HPDE6-E6E7 (cell line): ENCODE measurements around the gene AKT3.
A peak's percentile ranks its signal among the peaks of the same experiment; 100 is the strongest.
"Not testable (repeated sequence)": the region's sequence is repeated elsewhere in the genome, so short reads cannot be mapped to it uniquely, and the experiment has no call there.

ENCODE experiments used
- DNase-seq: peaks from one replicate; pipeline ENCODE4 v3.0.0; 2011; ENCODE audit warnings: missing footprints; ENCODE audit errors: extremely low spot score

Gene AKT3

DNA sequence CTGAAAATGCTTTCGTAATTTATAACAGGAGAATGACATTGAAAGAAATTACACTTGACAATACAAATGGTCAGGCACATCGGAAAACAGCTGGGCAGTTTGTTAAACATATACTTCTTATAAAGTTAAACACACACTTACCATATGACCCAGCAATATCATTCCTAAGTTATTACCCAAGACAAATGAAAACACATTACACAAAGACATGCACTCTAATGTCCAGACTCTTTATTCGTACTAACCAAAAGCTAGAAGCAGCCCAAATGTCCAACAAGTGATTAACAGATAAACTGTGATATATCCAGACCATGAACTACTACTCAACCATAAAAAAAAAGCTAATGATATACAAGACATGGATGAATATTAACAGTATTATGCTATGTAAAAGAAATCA is 8.5 kb downstream of the AKT3 start:
- DNase-seq: no peak

DNA sequence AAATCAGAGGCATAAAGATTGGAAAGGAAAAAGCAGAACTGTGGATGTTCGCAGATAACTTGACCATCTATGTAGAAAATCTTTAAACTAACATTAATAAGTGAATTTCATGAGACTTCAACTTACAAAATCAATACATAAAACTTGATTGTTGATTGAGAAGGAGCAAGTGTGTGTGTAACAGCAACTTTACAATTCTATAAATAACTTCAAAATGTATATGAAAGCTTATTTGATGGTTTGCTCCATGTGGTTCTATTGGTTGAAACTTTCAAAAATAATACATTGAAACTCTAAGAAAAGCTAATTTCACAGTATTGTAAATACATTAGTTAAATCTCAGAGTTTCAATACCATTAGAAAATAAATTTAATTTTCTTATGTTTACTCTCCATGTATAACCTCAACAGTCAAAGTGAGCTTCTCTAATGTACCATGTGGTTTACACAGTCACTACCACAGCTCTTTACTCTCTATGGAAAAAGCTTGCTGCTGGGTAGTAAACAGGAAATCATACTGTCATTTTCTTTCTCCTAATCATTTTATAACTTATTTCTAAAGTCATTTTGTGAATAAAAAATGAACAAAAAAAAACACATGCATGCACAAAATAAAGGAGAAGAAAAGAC is 12.0 kb downstream of the AKT3 start:
- no peak for DNase-seq

DNA sequence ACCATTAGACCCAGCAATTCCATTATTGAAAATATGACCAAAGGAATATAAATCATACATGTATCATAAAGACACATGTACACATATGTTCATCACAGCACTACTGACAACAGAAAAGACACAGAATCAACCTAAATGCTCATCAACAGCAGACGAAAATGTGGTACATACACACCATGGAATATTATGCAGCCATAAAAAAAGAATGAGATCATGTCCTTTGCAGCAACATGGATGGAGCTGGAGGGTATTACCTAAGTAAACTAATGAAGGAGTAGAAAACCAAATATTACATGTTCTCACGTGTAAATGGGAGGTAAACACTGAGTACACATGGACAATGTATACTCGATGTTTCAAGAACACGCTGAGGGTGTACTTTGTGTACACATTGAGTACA is 15.9 kb downstream of the AKT3 start:
- DNase-seq: no peak

- no peak for DNase-seq
Observed at GRCh38 chr1:243831463-243831862, 18.6 kb downstream of the AKT3 start.

DNA sequence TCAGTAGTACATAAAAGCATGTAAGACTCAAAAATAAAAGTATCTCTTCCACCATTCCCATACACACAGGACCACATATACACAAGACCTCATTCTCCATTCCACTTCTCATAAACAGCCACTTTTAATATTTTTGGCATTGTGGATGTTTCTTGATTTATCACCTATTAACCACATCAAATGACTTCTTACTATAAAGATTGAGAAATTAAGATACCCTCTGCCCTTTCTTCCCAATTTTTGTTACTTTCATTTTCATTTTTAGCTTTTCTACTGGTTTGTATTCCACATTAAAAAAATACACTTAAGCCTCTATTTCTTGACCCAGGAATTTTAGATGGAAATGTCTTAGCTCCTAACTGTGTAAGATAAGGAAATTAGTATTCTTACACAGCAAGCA is 22.8 kb downstream of the AKT3 start:
- DNase-seq: no peak

DNA sequence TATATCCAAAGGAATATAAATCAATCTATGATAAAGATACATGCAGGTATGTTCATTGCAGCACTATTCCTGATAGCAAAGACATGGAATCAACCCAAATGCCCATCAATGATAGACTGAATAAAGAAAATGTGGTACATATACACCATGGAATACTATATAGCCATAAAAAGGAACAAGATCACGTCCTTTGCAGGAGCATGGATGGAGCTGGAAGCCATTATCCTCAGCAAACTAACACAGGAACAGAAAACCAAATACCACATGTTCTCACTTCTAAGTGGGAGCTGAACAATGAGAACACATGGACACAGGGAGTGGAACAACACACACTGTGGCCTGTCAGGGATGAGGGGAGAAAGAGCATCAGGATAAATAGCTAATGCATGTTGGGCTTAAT is 25.1 kb downstream of the AKT3 start:
- DNase-seq: not testable (repeated sequence)

GRCh38 chr1:243821177-243821680 is 28.8 kb downstream of the AKT3 start:
- no peak for DNase-seq

DNA sequence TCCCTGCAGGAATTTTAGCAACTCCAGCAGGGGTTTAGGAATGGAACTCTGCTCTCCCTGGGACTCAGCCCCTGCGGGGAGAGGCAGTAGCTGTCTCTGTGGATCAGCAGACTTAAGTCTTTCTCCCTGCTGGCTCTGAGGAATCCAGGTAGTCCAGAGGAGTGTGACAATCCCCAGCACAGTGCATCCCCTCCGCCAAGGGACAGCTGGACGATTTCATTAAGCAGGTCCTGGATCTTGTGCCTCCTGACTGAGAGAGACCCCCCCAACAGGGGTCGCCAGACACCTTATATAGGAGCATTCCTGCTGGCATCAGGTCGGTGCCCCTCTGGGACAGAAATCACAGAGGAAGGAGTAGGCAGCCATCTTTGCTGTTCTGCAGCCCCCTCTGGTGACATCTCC is 30.6 kb downstream of the AKT3 start:
- no peak for DNase-seq

GRCh38 chr1:243818978-243819377 is 31.1 kb downstream of the AKT3 start:
- DNase-seq: no peak

DNA sequence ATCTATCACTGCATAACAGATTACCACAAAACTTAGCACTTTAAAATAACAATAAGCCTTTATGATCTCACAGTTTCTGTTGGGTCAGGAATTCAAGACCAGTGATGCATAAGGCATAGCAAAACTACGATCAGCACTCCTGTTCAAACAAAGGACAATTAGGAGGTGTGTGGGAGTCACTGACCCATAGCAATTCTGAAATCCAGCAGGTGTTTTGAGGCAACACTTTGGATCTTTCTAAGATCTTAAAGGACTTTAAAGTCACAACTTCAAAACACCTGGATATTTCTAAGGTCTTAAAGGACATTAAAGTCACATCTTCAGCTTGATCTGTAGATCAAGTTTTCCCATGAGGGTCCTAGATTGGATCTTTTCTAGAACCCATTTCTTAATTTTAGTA is 35.3 kb downstream of the AKT3 start:
- DNase-seq: no peak

DNA sequence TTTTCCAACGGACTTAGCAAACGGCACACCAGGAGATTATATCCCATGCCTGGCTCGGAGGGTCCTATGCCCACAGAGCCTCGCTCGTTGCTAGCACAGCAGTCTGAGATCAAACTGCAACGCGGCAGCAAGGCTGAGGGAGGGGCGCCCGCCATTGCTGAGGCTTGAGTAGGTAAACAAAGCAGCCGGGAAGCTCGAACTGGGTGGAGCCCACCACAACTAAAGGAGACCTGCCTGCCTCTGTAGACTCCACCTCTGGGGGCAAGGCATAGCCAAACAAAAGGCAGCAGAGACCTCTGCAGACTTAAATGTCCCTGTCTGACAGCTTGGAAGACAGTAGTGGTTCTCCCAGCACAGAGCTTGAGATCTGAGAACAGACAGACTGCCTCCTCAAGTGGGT is 42.7 kb downstream of the AKT3 start:
- DNase-seq: not testable (repeated sequence)

- no peak for DNase-seq
Observed at GRCh38 chr1:243806310-243806709, 43.7 kb downstream of the AKT3 start.

DNA sequence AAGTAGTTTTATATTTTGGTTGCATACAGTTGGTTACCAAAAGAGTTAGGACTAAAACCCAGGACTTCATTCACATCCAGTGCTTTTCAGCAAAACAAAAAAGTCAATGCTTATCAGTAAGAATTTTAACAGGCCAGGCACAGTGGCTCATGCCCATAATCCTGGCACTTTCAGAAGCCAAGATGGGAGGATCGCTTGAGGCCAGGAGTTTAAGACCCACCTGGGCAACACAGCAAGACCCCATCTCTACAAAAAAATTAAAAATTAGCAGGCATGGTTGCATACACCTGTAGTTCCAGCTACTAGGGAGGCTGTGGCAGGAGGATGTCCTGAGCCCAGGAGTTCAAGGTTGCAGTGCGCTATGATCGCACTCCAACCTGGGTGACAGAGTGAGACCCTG is 47.3 kb downstream of the AKT3 start:
- DNase-seq: no peak

DNA sequence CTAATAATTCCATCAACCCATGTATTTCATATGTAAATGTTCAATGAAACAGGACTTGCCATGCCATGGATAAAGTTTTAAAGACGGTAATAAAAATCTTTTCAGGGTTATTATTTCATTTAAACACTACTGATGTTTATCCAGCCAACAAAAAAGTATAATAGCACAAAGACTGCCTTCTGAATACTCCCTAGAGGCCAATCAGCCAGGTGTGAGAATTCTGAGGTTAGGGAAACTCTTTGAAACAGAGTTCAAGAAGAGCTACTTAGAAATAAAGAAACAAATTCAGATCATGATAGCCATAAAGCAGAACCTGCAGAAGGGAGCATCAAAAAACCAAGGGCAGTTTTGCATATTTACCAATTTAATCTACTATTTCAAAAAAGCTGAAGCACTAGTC is 48.7 kb downstream of the AKT3 start:
- DNase-seq: no peak

GRCh38 chr1:243799908-243800307 is 50.1 kb downstream of the AKT3 start:
- DNase-seq: no peak

GRCh38 chr1:243798726-243799125 is 51.3 kb downstream of the AKT3 start:
- DNase-seq: peak; percentile 63

GRCh38 chr1:243796016-243796415 is 54.0 kb downstream of the AKT3 start:
- no peak for DNase-seq

DNA sequence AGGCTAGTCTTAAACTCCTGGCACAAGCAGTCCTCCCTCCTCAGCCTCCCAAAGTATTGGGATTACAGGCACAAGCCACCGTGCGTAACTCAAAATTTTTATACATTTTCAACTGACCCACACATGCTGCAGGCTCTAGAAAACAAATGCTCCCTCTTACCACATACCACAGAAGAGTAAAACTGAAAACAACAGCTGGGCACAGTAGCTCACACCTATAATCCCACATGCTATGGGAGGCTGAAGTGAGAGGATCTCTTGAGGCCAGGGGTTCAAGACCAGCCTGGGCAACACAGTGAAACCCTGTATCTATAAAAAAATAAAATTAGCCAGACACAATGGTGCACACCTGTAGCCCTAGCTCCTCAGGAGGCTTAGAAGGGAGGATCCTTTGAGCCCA is 56.7 kb downstream of the AKT3 start:
- DNase-seq: no peak

- DNase-seq: no peak
Observed at GRCh38 chr1:243792891-243793290, 57.2 kb downstream of the AKT3 start.

- DNase-seq: no peak
Observed at GRCh38 chr1:243792401-243792800, 57.6 kb downstream of the AKT3 start.

DNA sequence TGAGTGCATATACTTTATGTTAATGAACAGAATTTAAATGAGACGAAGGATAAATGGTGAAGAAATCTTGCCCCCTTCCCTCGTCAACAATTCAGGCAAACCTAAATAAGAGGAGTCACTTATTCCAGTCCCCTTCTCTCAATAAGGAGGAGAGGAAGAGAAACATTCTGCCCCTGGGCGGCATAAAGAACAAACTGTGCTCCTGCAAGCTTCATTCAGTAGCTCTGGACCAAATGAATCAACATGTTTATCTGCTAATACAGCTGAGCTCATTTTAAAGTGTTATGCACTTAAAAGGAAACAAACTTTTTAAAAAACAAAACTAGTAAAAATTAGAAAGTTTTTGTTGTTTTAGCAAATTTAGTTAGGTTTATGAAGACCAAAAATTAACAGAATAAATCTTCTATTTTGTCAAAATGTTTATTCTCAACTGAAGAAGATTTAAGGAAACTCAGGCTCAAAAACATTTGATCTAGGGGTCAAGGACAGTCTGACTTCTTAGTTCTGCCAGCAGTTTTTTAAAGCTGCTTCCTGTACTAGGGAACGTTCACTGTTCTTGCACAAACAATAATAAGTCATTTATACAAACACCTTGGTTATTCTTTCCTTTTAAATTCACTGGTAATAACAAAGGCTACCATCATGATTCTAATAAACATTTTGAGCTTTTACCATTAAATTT is 58.3 kb downstream of the AKT3 start:
- DNase-seq: no peak

- no peak for DNase-seq
Observed at GRCh38 chr1:243790404-243790803, 59.6 kb downstream of the AKT3 start.

DNA sequence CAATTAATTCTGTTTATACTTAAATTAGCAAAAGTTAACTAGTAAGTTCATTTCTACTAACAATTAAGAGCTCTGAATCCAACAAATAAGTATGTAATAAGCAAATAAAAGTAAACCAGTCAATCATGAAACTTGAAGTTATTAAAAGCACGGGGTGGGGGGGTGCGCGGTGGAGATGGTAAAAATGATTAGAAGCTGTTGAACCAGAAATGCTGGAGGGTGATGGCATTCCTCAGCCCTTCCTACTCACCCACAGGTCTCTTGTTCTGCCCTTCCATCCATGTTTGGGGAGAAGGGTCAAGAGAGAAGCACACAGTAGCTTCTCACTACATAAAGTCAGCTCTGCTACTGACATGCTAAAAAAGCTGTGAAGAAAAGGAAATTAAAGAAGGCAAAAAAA is 63.5 kb downstream of the AKT3 start:
- DNase-seq: no peak

DNA sequence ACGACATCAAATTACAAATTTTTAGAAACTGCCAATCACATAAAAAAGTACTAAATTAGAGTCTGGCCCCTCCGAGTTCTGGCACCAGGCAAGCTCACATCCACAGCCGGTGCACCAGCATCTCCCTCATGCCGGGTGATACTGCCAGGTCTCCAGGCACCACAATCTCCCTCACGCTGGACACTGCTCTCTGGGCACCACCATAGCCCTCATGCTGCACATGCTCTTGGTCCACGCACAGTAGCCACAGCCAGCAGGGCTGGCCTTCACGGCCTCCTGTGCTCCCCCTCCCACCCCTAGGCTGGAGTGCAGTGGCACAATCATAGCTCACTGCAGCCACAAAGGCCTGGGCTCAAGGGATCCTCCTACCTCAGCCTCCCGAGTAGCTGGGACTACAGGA is 65.5 kb downstream of the AKT3 start:
- no peak for DNase-seq
